Neural cell (in vitro differentiated cells): ENCODE measurements around the gene NPAS3. TPM values are rescaled to one million over a fixed set of nuclear protein-coding genes. Genes with fewer than 3 reads are reported as not detected.

Experiments
- H2AFZ ChIP-seq: fragments of 200-600, 300-800 bp; sonication (generic), shearing (Covaris generic); 2 replicates; pipeline ENCODE4 v1.6.0; 2014; ENCODE audit warnings: low read depth, mild to moderate bottlenecking, antibody characterized with exemption, low read length, moderate library complexity
- H3F3A ChIP-seq: fragments of 200-600 bp; shearing (Covaris generic); 2 replicates; pipeline ENCODE4 v1.6.1; 2016; ENCODE audit warnings: mild to moderate bottlenecking, moderate library complexity, mixed read lengths, antibody characterized with exemption, low read length; ENCODE audit not compliant: insufficient read depth, poor library complexity, severe bottlenecking
- H3K27ac ChIP-seq: fragments of 200-600, 300-800 bp; sonication (generic), shearing (Covaris generic); 2 replicates; pipeline ENCODE4 v1.5.1; 2014; ENCODE audit warnings: mild to moderate bottlenecking, low read length, moderate library complexity
- H3K27me3 ChIP-seq: fragments of 300-800, 200-600 bp; sonication (generic), shearing (Covaris generic); 2 replicates; pipeline ENCODE4 v1.6.0; 2014; ENCODE audit warnings: mild to moderate bottlenecking, low read depth, low read length, moderate library complexity; ENCODE audit not compliant: insufficient read depth
- H3K36me3 ChIP-seq: fragments of 300-800, 200-600 bp; sonication (generic), shearing (Covaris generic); 2 replicates; pipeline ENCODE4 v1.5.1; 2014; ENCODE audit warnings: mild to moderate bottlenecking, antibody characterized with exemption, low read length, moderate library complexity; ENCODE audit not compliant: insufficient read depth
- H3K4me2 ChIP-seq: fragments of 300-800, 200-600 bp; sonication (generic), shearing (Covaris generic); 2 replicates; pipeline ENCODE4 v1.6.0; 2014; ENCODE audit warnings: mild to moderate bottlenecking, low read length
- H3K4me3 ChIP-seq: fragments of 300-800, 200-600 bp; sonication (generic), shearing (Covaris generic); 2 replicates; pipeline ENCODE4 v1.5.1; 2014; ENCODE audit warnings: mild to moderate bottlenecking, low read length, moderate library complexity
- H3K79me2 ChIP-seq: fragments of 200-600 bp; shearing (Covaris generic); replicated peaks from 2 replicates; pipeline ENCODE4 v1.6.0; 2014; ENCODE audit warnings: mild to moderate bottlenecking, low read length, moderate library complexity; ENCODE audit not compliant: insufficient read depth
- H3K9ac ChIP-seq: fragments of 300-800, 200-600 bp; sonication (generic), shearing (Covaris generic); 2 replicates; pipeline ENCODE4 v1.6.1; 2016; ENCODE audit warnings: mild to moderate bottlenecking, low read length, mixed read lengths
- H3K9me2 ChIP-seq: fragments of 200-600 bp; shearing (Covaris generic); 2 replicates; pipeline ENCODE4 v1.6.1; 2016; ENCODE audit warnings: mild to moderate bottlenecking, low read length, mixed read lengths; ENCODE audit not compliant: insufficient read depth
- H3K9me3 ChIP-seq: fragments of 200-600, 300-800 bp; sonication (generic), shearing (Covaris generic); 2 replicates; pipeline ENCODE4 v1.6.1; 2016; ENCODE audit warnings: mild to moderate bottlenecking, mixed run types, low read length, moderate library complexity, mixed read lengths
- H4K20me1 ChIP-seq: fragments of 200-600 bp; shearing (Covaris generic); 2 replicates; pipeline ENCODE4 v1.6.1; 2016; ENCODE audit warnings: mild to moderate bottlenecking, mixed run types; ENCODE audit not compliant: insufficient read depth
- CTCF ChIP-seq: fragments of 450-650 bp; IDR thresholded peaks from 2 replicates; pipeline ENCODE4 v1.5.1; 2014; ENCODE audit warnings: antibody characterized with exemption, mild to moderate bottlenecking, moderate library complexity; ENCODE audit not compliant: poor library complexity, severe bottlenecking
- EP300 ChIP-seq: fragments of 450-650 bp; conservative IDR thresholded peaks from 2 replicates; pipeline ENCODE4 v1.6.1; 2014; ENCODE audit warnings: antibody characterized with exemption, mild to moderate bottlenecking, moderate library complexity; ENCODE audit not compliant: poor library complexity, severe bottlenecking
- EZH2 ChIP-seq: fragments of 200-600, 300-800 bp; shearing (Covaris generic), sonication (generic); IDR thresholded peaks from 2 replicates; pipeline ENCODE4 v1.6.1; 2014; ENCODE audit warnings: antibody characterized with exemption, low read length, borderline replicate concordance, mild to moderate bottlenecking; ENCODE audit not compliant: insufficient read depth, poor library complexity, severe bottlenecking
- MXI1 ChIP-seq: fragments of 450-650 bp; conservative IDR thresholded peaks from 2 replicates; pipeline ENCODE4 v1.6.1; 2014; ENCODE audit warnings: antibody characterized with exemption, mild to moderate bottlenecking; ENCODE audit not compliant: poor library complexity, severe bottlenecking
- POLR2AphosphoS5 ChIP-seq: IDR thresholded peaks from 2 replicates; pipeline ENCODE4 v1.6.1; 2012
- RAD21 ChIP-seq: fragments of 450-650 bp; conservative IDR thresholded peaks from 2 replicates; pipeline ENCODE4 v1.6.1; 2014; ENCODE audit warnings: antibody characterized with exemption, mild to moderate bottlenecking, moderate library complexity
- SMC3 ChIP-seq: fragments of 450-650 bp; conservative IDR thresholded peaks from 2 replicates; pipeline ENCODE4 v1.6.1; 2014; ENCODE audit warnings: antibody characterized with exemption, mild to moderate bottlenecking, moderate library complexity; ENCODE audit not compliant: poor library complexity
- TAF1 ChIP-seq: IDR thresholded peaks from 2 replicates; pipeline ENCODE4 v1.6.1; 2012; ENCODE audit warnings: low read depth
- polyA plus RNA-seq: library from polyadenylated mRNA; depleted of rRNA; stranded (reverse); fragments of >200 nt; gene quantifications from 2 replicates; pipeline ENCODE4 v1.2.3, GENCODE V29; 2014
- TF ChIP-seq, protein P1 (sequence below): IDR thresholded peaks from 2 replicates; pipeline ENCODE4 v1.6.1; 2012; ENCODE audit warnings: borderline replicate concordance

The NPAS3 gene
- polyA plus RNA-seq, 1 donor from 2014 or later = 1.3 TPM

DNA sequence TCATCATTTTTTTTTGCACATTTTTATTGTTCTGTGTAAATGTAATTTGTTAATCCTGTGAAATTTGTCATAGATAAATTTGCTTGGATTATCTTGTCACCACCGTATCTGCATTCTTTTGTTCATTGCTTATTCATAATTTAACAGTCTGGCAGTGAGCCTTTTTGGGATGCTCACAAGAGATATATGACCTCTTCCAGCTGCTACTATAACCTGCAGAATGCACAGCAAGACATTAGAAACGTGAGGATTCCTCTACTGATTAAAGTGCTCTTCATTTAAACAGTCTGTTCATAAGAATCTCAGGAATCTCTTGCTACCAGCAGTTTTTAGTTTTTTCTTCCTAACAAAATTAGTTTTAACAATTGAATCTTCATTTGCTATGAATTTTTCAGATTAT lies 9.1 kb downstream of the NPAS3 start:
- Histone ChIP-seq H3K79me2 (peaks cover 26% of the 10 kb centered on the region), H3K27ac (no peak overlapping the region), H3K9me3 (no peaks in the 10 kb centered on the region), H2AFZ (no peak overlapping the region), H3K27me3 (no peaks in the 10 kb centered on the region), H3K4me3 (no peak overlapping the region), H3K9me2 (no peaks in the 10 kb centered on the region), H3K9ac (no peak overlapping the region), H3K36me3 (no peaks in the 10 kb centered on the region), H4K20me1 (no peaks in the 10 kb centered on the region), H3K4me2 (no peak overlapping the region), H3F3A (no peaks in the 10 kb centered on the region)
- TF ChIP-seq MXI1 = no peak
- TF ChIP-seq EZH2 = no peak

DNA sequence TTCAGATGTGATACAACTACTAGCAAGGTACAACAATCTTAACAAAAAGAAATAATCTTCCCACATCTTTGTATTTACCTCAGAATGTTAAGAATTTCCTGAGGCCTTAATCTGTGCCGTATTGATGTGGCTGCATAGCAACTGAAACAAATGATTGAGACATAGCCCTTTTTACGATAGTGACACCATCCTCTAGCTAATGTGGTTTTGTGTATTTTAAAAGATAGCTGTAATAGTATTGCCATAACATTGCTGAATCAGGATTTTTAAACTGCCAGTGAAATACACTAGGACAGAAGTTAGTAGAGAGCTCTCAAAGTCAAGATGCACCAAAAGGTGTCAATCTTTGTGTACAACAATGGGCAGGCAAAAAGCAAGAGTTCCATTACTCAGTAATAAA lies 11.9 kb downstream of the NPAS3 start:
- no peak overlapping the region for H3K9ac ChIP-seq
- H3K36me3 ChIP-seq = no peaks in the 10 kb centered on the region
- no peak overlapping the region for H3K4me2 ChIP-seq
- H3K4me3 ChIP-seq = no peak overlapping the region
- H3K27ac ChIP-seq = no peak overlapping the region
- no peaks in the 10 kb centered on the region for H4K20me1 ChIP-seq
- no peaks in the 10 kb centered on the region for H3K9me3 ChIP-seq
- no peak overlapping the region for H2AFZ ChIP-seq
- no peaks in the 10 kb centered on the region for H3K27me3 ChIP-seq
- TF ChIP-seq CTCF (no peak), MXI1 (no peak), SMC3 (no peak), EZH2 (no peak)
- TF ChIP-seq, protein P1, sequence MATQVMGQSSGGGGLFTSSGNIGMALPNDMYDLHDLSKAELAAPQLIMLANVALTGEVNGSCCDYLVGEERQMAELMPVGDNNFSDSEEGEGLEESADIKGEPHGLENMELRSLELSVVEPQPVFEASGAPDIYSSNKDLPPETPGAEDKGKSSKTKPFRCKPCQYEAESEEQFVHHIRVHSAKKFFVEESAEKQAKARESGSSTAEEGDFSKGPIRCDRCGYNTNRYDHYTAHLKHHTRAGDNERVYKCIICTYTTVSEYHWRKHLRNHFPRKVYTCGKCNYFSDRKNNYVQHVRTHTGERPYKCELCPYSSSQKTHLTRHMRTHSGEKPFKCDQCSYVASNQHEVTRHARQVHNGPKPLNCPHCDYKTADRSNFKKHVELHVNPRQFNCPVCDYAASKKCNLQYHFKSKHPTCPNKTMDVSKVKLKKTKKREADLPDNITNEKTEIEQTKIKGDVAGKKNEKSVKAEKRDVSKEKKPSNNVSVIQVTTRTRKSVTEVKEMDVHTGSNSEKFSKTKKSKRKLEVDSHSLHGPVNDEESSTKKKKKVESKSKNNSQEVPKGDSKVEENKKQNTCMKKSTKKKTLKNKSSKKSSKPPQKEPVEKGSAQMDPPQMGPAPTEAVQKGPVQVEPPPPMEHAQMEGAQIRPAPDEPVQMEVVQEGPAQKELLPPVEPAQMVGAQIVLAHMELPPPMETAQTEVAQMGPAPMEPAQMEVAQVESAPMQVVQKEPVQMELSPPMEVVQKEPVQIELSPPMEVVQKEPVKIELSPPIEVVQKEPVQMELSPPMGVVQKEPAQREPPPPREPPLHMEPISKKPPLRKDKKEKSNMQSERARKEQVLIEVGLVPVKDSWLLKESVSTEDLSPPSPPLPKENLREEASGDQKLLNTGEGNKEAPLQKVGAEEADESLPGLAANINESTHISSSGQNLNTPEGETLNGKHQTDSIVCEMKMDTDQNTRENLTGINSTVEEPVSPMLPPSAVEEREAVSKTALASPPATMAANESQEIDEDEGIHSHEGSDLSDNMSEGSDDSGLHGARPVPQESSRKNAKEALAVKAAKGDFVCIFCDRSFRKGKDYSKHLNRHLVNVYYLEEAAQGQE = no peak
- H3K79me2 ChIP-seq = peaks cover 19% of the 10 kb centered on the region
- H3F3A ChIP-seq = no peaks in the 10 kb centered on the region
- H3K9me2 ChIP-seq = no peaks in the 10 kb centered on the region

GRCh38 chr14:32967421-32967820 lies 28.7 kb downstream of the NPAS3 start:
- Histone ChIP-seq H3K9me2 (no peaks in the 10 kb centered on the region), H2AFZ (no peak overlapping the region), H4K20me1 (no peaks in the 10 kb centered on the region), H3K36me3 (no peaks in the 10 kb centered on the region), H3K9ac (no peak overlapping the region), H3K27me3 (no peaks in the 10 kb centered on the region), H3F3A (no peaks in the 10 kb centered on the region), H3K79me2 (no peaks in the 10 kb centered on the region), H3K27ac (no peak overlapping the region), H3K9me3 (no peaks in the 10 kb centered on the region), H3K4me3 (no peak overlapping the region), H3K4me2 (no peak overlapping the region)
- TF ChIP-seq TAF1 (no peak), SMC3 (no peak), POLR2AphosphoS5 (no peak), CTCF (no peak), RAD21 (no peak), EP300 (no peak), EZH2 (no peak), MXI1 (no peak)
- TF ChIP-seq, protein P1 = no peak
